Activated CD4-positive, alpha-beta T cell treated with anti-CD3 and anti-CD28 coated beads, Interleukin-2, amount 10 ng/mL, durations not matched to agents 24 days and 14 days (primary cell): ENCODE measurements around the gene HEBP1. TPM values are rescaled to one million over a fixed set of nuclear protein-coding genes. Genes with fewer than 3 reads are reported as not detected.

Experiments used
- DNase-seq: peaks from one replicate; pipeline ENCODE4 v3.0.0; 2022
- H3K27ac Mint-ChIP-seq: one replicate; pipeline ENCODE4 v1.8.0; 2022; ENCODE audit warnings: mild to moderate bottlenecking, mixed read lengths
- H3K27me3 Mint-ChIP-seq: one replicate; pipeline ENCODE4 v1.8.0; 2022; ENCODE audit warnings: mixed read lengths
- H3K36me3 Mint-ChIP-seq: one replicate; pipeline ENCODE4 v1.8.0; 2022; ENCODE audit warnings: low read depth, mild to moderate bottlenecking, mixed read lengths
- H3K4me1 Mint-ChIP-seq: one replicate; pipeline ENCODE4 v1.8.0; 2021; ENCODE audit warnings: mixed read lengths
- H3K4me3 Mint-ChIP-seq: one replicate; pipeline ENCODE4 v1.8.0; 2022; ENCODE audit warnings: mild to moderate bottlenecking, moderate library complexity, mixed read lengths
- H3K9me3 Mint-ChIP-seq: one replicate; pipeline ENCODE4 v1.8.0; 2021; ENCODE audit warnings: mixed read lengths
- intact Hi-C: fragments of 100-400 bp; cut with micrococcal nuclease; formaldehyde crosslinking; loops from one replicate; pipeline ENCODE4 v1.15.1; 2023
- total RNA-seq: library from RNA; stranded (reverse); gene quantifications from 2 replicates; pipeline ENCODE4 v1.2.3, GENCODE V29; 2022

HEBP1 gene
- total RNA-seq, 1 donor from 2014 or later, result 13.8 TPM

GRCh38 chr12:12993367-12993766, 6.7 kb downstream of the HEBP1 start:
- Mint-ChIP-seq H3K4me1 (peaks cover 20% of the 10 kb centered on the region), H3K4me3 (peak overlapping the region; percentile 3)

DNA sequence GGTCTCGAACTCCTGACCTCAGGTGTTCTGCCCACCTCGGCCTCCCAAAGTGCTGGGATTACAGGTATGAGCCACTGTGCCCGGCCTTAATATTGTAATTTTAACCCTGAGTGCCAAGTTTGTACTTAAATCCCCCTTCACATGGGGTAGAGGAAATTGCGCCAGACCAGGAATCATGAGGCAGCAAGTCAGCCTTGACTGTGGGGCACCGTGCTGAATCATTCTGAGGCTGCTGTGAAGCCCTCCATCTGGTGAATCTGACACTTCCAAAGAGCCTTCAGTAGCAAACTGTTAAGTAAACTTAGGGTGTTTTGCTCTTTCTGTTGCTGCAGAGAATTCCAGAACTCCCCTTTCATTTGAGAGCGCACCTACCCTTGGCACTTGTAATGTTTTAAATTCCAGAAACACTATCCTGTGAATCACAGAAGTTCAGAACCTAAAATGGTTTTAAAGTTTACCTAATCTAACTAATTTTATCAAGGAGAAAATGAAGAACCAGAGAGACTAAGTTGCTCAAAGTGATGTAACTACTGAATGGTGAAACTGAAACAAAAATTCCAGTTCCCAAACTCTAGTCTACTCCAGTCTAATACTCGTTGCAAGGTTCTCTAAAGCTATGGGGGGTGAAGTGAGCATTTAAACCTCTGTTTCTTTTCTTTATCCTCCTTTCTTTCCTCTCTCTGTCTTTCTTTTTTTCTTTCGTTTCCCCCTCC, 7.5 kb downstream of the HEBP1 start:
- Mint-ChIP-seq H3K4me3 (peak overlapping the region; percentile 3), H3K27me3 (no peaks in the 10 kb centered on the region), H3K9me3 (no peaks in the 10 kb centered on the region), H3K4me1 (peaks cover 14% of the 10 kb centered on the region), H3K36me3 (no peaks in the 10 kb centered on the region), H3K27ac (no peak overlapping the region)
- intact Hi-C loops, result no loop called here
- DNase-seq, result no peak

More at GRCh38 chr12:12993367-12993766, 6.7 kb downstream of the HEBP1 start:
- Mint-ChIP-seq H3K27me3 (no peaks in the 10 kb centered on the region), H3K9me3 (no peaks in the 10 kb centered on the region), H3K27ac (no peak overlapping the region), H3K36me3 (no peaks in the 10 kb centered on the region)
- intact Hi-C loops, result no loop called here
- DNase-seq, result no peak

- peaks cover 11% of the 10 kb centered on the region for H3K4me1 Mint-ChIP-seq
- no peaks in the 10 kb centered on the region for H3K36me3 Mint-ChIP-seq
- no peaks in the 10 kb centered on the region for H3K27me3 Mint-ChIP-seq
- no peaks in the 10 kb centered on the region for H3K9me3 Mint-ChIP-seq
- H3K4me3 Mint-ChIP-seq, result no peak overlapping the region
- intact Hi-C loops, result no loop called here
- no peak for DNase-seq
- H3K27ac Mint-ChIP-seq, result no peak overlapping the region
Observed at GRCh38 chr12:12990700-12991468, 9.2 kb downstream of the HEBP1 start.

GRCh38 chr12:12987421-12987820, 12.6 kb downstream of the HEBP1 start:
- intact Hi-C loops, result no loop called here
- Mint-ChIP-seq H3K36me3 (peaks cover 2% of the 10 kb centered on the region), H3K4me1 (peaks cover 3% of the 10 kb centered on the region), H3K27ac (no peak overlapping the region), H3K9me3 (no peaks in the 10 kb centered on the region), H3K4me3 (no peak overlapping the region), H3K27me3 (no peaks in the 10 kb centered on the region)
- DNase-seq, result no peak

DNA sequence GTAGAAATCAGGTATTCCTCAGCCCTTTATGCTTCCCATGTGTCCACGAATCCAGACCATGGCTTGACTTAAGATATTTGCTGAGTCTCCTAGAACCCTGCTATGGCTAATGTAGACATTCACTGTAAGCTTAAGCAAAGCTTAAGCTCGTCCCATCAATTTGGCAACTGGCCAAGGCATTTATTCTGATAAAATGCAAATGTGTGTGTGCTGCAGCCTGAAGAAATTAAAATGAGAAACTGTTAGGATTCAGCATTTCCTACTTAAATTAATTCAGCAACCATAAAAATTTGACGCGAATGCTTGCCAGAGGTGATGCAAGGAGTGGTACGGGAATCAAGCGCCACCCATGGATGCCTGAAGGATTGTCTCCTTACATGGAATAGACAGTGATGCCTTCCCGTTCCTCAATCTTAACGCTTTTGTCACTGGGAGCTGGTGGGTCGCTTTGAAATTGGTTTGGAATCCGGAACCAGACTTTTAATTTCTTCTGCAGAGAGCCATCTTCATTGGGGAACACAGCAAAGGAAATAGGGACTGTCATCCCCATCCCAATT, 13.2 kb downstream of the HEBP1 start:
- Mint-ChIP-seq H3K9me3 (no peaks in the 10 kb centered on the region), H3K27ac (no peak overlapping the region), H3K27me3 (no peaks in the 10 kb centered on the region), H3K36me3 (peaks cover 2% of the 10 kb centered on the region), H3K4me1 (peaks cover 2% of the 10 kb centered on the region), H3K4me3 (no peak overlapping the region)
- intact Hi-C loops, result no loop called here
- DNase-seq, result no peak

DNA sequence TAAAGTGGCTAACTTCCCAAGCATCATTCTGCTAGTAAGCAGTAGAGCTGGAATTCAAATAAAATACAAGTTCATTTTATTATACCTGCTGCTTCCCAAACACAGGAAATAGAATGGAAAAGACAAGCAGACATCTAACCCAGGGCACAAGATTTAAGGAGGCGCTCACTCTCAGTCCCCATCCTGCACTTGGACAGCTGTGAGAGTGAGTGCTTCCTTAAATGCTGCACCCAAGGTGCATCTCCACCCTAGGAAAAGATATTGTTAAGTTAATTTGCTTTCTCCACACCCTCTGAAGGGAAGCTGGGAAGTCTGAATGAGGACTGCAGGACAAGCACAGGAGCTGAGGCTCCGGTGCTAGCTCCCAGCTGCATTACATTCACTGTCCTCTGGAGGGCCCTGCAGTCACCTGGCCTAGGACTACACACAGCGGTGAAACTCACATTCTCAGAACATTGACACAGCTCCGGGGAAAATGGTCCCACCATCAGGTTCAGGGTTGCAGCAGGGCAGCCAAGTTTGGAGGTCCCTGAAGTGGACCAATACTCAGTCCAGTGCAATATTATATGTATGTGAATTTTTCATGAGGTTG, 14.2 kb downstream of the HEBP1 start:
- no peaks in the 10 kb centered on the region for H3K27me3 Mint-ChIP-seq
- no peaks in the 10 kb centered on the region for H3K4me1 Mint-ChIP-seq
- intact Hi-C loops, result no loop called here
- no peak overlapping the region for H3K4me3 Mint-ChIP-seq
- H3K9me3 Mint-ChIP-seq, result no peaks in the 10 kb centered on the region
- H3K36me3 Mint-ChIP-seq, result peaks cover 2% of the 10 kb centered on the region
- no peak for DNase-seq
- H3K27ac Mint-ChIP-seq, result no peak overlapping the region

DNA sequence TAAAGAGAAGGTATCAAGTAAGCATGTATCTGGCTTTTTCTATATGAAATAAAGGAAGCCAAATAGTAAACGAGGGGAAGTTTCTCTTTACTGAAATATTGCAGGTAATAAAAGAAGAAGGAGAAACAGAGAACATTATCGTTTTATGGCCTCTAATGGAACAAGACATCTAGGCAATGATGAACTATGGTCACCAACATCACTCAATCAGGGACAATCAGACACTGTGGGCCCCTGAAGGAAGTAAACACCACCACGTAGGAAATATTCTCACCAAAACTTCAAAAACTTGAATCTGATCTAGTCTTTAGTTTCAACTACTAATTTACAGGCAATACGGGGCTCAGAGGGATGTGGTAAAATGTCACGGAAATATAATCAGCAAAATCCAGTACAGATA, 15.9 kb downstream of the HEBP1 start:
- H3K27me3 Mint-ChIP-seq, result no peaks in the 10 kb centered on the region
- no peaks in the 10 kb centered on the region for H3K9me3 Mint-ChIP-seq
- peaks cover 2% of the 10 kb centered on the region for H3K36me3 Mint-ChIP-seq
- no peaks in the 10 kb centered on the region for H3K4me1 Mint-ChIP-seq
- H3K4me3 Mint-ChIP-seq, result no peak overlapping the region
- H3K27ac Mint-ChIP-seq, result no peak overlapping the region
- intact Hi-C loops, result no loop called here
- no peak for DNase-seq

GRCh38 chr12:12983420-12984035, 16.5 kb downstream of the HEBP1 start:
- Mint-ChIP-seq H3K4me1 (no peaks in the 10 kb centered on the region), H3K4me3 (no peak overlapping the region), H3K27ac (no peak overlapping the region), H3K27me3 (no peaks in the 10 kb centered on the region), H3K9me3 (no peaks in the 10 kb centered on the region), H3K36me3 (peaks cover 2% of the 10 kb centered on the region)
- peak; percentile 68 for DNase-seq
- intact Hi-C loops, result loop anchor here (1.0 kb wide), 1 partner anchor 67 kb away; no protein-coding TSS in a partner anchor

- no peak overlapping the region for H3K27ac Mint-ChIP-seq
- H3K4me3 Mint-ChIP-seq, result no peak overlapping the region
- no peaks in the 10 kb centered on the region for H3K27me3 Mint-ChIP-seq
- H3K36me3 Mint-ChIP-seq, result peaks cover 2% of the 10 kb centered on the region
- intact Hi-C loops, result no loop called here
- no peaks in the 10 kb centered on the region for H3K9me3 Mint-ChIP-seq
- DNase-seq, result no peak
- H3K4me1 Mint-ChIP-seq, result no peaks in the 10 kb centered on the region
Observed at GRCh38 chr12:12982331-12982730, 17.7 kb downstream of the HEBP1 start.

DNA sequence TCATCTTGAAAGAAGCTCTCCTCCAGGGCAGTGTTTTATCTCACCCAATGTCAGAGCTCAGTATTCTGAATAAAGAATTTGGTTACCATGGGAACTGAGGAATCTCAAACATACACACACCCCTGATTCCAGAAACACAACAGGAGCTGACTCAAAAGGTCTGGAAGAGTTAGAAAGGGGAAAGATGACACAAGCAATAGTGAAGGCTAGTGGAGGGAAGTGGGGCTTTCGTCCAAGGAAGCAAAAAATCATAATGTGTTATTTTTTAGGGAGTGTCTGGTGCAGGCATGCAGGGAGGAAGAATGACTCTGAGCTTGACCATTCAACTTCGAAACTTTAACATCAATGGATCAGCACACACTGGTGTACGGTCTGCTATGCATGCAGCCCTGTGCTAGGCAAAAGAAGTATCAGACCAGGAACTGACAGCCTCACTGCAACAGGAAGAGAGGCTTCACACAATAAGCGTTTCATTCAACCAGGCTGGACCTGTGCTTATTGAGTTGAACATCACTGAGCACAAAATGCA, 20.3 kb downstream of the HEBP1 start:
- Mint-ChIP-seq H3K36me3 (peaks cover 4% of the 10 kb centered on the region), H3K4me3 (no peak overlapping the region), H3K27me3 (no peaks in the 10 kb centered on the region), H3K27ac (no peak overlapping the region), H3K4me1 (no peaks in the 10 kb centered on the region), H3K9me3 (no peaks in the 10 kb centered on the region)
- intact Hi-C loops, result no loop called here
- DNase-seq, result no peak

GRCh38 chr12:12979126-12979525, 20.9 kb downstream of the HEBP1 start:
- DNase-seq, result no peak
- H3K36me3 Mint-ChIP-seq, result peaks cover 5% of the 10 kb centered on the region
- H3K4me1 Mint-ChIP-seq, result no peaks in the 10 kb centered on the region
- no peak overlapping the region for H3K27ac Mint-ChIP-seq
- H3K27me3 Mint-ChIP-seq, result no peaks in the 10 kb centered on the region
- H3K9me3 Mint-ChIP-seq, result no peaks in the 10 kb centered on the region
- no peak overlapping the region for H3K4me3 Mint-ChIP-seq
- intact Hi-C loops, result no loop called here

DNA sequence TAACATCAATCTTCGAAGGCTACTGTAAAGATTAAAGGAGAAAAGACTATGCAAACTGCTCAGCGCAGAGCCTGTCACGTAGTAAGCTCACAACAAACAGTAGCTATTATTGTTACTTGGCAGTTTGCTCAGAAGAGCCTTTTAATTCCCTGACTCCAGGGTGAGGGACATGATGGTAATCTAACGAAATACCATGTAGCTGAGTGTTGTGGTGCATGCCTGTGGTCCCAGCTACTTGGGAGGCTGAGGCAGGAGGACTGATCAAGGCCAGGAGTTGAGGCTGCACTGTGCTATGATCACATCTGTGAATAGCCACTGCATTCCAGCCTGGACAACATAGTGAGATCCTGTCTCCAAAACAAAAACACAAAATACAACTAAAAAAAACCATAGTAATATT, 22.8 kb downstream of the HEBP1 start:
- Mint-ChIP-seq H3K4me1 (no peaks in the 10 kb centered on the region), H3K9me3 (peaks cover 10% of the 10 kb centered on the region), H3K27ac (no peak overlapping the region), H3K4me3 (no peak overlapping the region), H3K27me3 (no peaks in the 10 kb centered on the region), H3K36me3 (peaks cover 14% of the 10 kb centered on the region)
- no peak for DNase-seq
- intact Hi-C loops, result no loop called here

DNA sequence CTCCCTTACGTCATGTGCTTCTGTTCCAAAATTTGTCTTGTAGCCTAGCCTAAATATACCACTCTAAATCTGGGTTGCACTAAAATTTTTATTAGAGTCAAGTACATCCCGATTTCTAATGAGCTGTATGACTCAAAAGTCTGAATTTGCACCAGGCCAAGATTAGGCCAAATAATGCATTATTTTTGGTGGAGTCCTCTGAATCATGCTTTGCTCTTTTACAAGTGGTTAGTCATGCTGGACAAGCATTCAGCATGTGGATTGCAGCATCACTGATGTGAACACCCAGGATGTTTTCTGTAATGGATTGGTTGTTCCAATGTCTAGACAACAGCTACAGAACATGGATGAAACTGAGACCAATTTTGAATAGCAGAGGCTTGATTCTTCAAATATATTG, 23.7 kb downstream of the HEBP1 start:
- Mint-ChIP-seq H3K27ac (no peak overlapping the region), H3K36me3 (peaks cover 19% of the 10 kb centered on the region), H3K4me1 (no peaks in the 10 kb centered on the region), H3K27me3 (no peaks in the 10 kb centered on the region), H3K4me3 (no peak overlapping the region), H3K9me3 (peaks cover 19% of the 10 kb centered on the region)
- DNase-seq, result no peak
- intact Hi-C loops, result no loop called here
